Keratinocyte (primary cell): ENCODE data around the gene FAM124A. TPM values are rescaled to one million over a fixed set of nuclear protein-coding genes. Genes with fewer than 3 reads are reported as not detected.

Experiments used
- DNase-seq: peaks from one replicate; pipeline ENCODE4 v3.0.0-alpha.2; 2011; ENCODE audit warnings: low read depth, missing footprints, low spot score
- FAIRE-seq: peaks from 2 replicates; lab custom pipeline; 2011; peaks lifted over from hg19 to GRCh38; lab: Jason Lieb, UNC
- H2AFZ ChIP-seq: 2 replicates; pipeline ENCODE4 v1.6.0; 2012; ENCODE audit warnings: low read length, control low read depth, inconsistent platforms; ENCODE audit not compliant: control insufficient read depth
- H3K27ac ChIP-seq: 2 replicates; pipeline ENCODE4 v1.5.1; 2011; ENCODE audit warnings: low read length; ENCODE audit not compliant: control insufficient read depth, insufficient read depth
- H3K27me3 ChIP-seq: 3 replicates; pipeline ENCODE4 v1.6.0; 2011; ENCODE audit warnings: low read length; ENCODE audit not compliant: control insufficient read depth, insufficient read depth; ENCODE audit errors: extremely low read depth
- H3K36me3 ChIP-seq, 2 experiments: 2 replicates in 1 of 2; 3 replicates in 1 of 2; pipeline ENCODE4 v1.5.1; 2011; ENCODE audit warnings: low read length in 2 of 2, mild to moderate bottlenecking in 1 of 2; ENCODE audit not compliant: control insufficient read depth in 2 of 2, insufficient read depth in 2 of 2; ENCODE audit errors: extremely low read depth in 1 of 2
- H3K4me1 ChIP-seq: 3 replicates; pipeline ENCODE4 v1.5.1; 2011; ENCODE audit warnings: low read length; ENCODE audit not compliant: control insufficient read depth, insufficient read depth; ENCODE audit errors: extremely low read depth
- H3K4me2 ChIP-seq: 3 replicates; pipeline ENCODE4 v1.6.0; 2011; ENCODE audit warnings: low read depth, low read length; ENCODE audit not compliant: control insufficient read depth, insufficient read depth; ENCODE audit errors: extremely low read depth
- H3K4me3 ChIP-seq, 3 experiments: fragments of 200-600 bp in 1 of 3; sonication (generic) in 1 of 3; 2 replicates in 2 of 3; 3 replicates in 1 of 3; pipeline ENCODE4 v1.5.1; 2011 to 2016; ENCODE audit warnings: low read length in 3 of 3, mild to moderate bottlenecking in 3 of 3, control low read depth in 2 of 3, inconsistent platforms in 1 of 3, low read depth in 1 of 3, mixed read lengths in 1 of 3, mixed run types in 1 of 3, moderate library complexity in 1 of 3; ENCODE audit not compliant: control insufficient read depth in 2 of 3, insufficient read depth in 2 of 3; ENCODE audit errors: extremely low read depth in 1 of 3
- H3K79me2 ChIP-seq: 2 replicates; pipeline ENCODE4 v1.6.0; 2012; ENCODE audit warnings: low read length; ENCODE audit not compliant: control insufficient read depth, insufficient read depth
- H3K9ac ChIP-seq: 3 replicates; pipeline ENCODE4 v1.6.0; 2011; ENCODE audit warnings: low read length; ENCODE audit not compliant: control insufficient read depth, insufficient read depth; ENCODE audit errors: extremely low read depth
- H3K9me1 ChIP-seq: 3 replicates; pipeline ENCODE4 v1.6.0; 2011; ENCODE audit warnings: low read length; ENCODE audit not compliant: control insufficient read depth, insufficient read depth; ENCODE audit errors: extremely low read depth
- H3K9me3 ChIP-seq: 2 replicates; pipeline ENCODE4 v1.5.1; 2012; ENCODE audit warnings: low read depth, low read length; ENCODE audit not compliant: control insufficient read depth
- H4K20me1 ChIP-seq: 3 replicates; pipeline ENCODE4 v1.6.0; 2011; ENCODE audit warnings: low read length; ENCODE audit not compliant: control insufficient read depth, insufficient read depth; ENCODE audit errors: extremely low read depth
- CTCF ChIP-seq, 3 experiments: IDR thresholded peaks in 1 of 3; conservative IDR thresholded peaks in 1 of 3; optimal IDR thresholded peaks in 1 of 3; 2 replicates in 2 of 3; 3 replicates in 1 of 3; pipeline versions ENCODE3 to v1.5.1; 2011; ENCODE audit warnings: low read length in 3 of 3, mild to moderate bottlenecking in 3 of 3, moderate library complexity in 2 of 3, control low read depth in 1 of 3, inconsistent platforms in 1 of 3; ENCODE audit not compliant: insufficient read depth in 2 of 3; ENCODE audit errors: extremely low read depth in 1 of 3
- EZH2 ChIP-seq: IDR thresholded peaks from one replicate; pipeline ENCODE4 v1.6.1; 2012; ENCODE audit warnings: inconsistent platforms, mild to moderate bottlenecking, low read length, moderate library complexity
- dilution Hi-C: fragments of 300-500 bp; cut with MboI; formaldehyde crosslinking; loops from one replicate; pipeline ENCODE4 v1.7.0; 2020; ENCODE audit warnings: low sequenced_read_pairs; ENCODE audit not compliant: extremely low pct_ligation_motif_present
- polyA plus RNA-seq, 5 experiments: library from polyadenylated mRNA; depleted of rRNA in 3 of 5; stranded (reverse) in 3 of 5; stranded (forward) in 1 of 5; unstranded in 1 of 5; fragments of >200 nt; gene quantifications; 1 replicate in 1 of 5; 2 replicates in 3 of 5; 3 replicates in 1 of 5; pipeline versions ENCODE4 v1.2.1 to v1.2.3, GENCODE V29; 2011 to 2012; ENCODE audit warnings: missing spikeins in 2 of 5, low read depth in 1 of 5, low replicate concordance in 1 of 5

FAM124A gene
- polyA plus RNA-seq, 1 donor (not counting 4 experiments of a cell fraction or from before 2014, with no cell fraction given): 0.05 TPM

GRCh38 chr13:51305271-51305967 is 83.2 kb downstream of the FAM124A start:
- H3K9me1 ChIP-seq: no peaks in the 10 kb centered on the region
- H3K4me2 ChIP-seq: no peak overlapping the region
- H3K36me3 ChIP-seq: no peaks in the 10 kb centered on the region
- DNase-seq (no peak), FAIRE-seq (no peak)
- dilution Hi-C loops: no loop called here
- no peak overlapping the region for H3K4me3 ChIP-seq
- H2AFZ ChIP-seq: no peak overlapping the region
- no peaks in the 10 kb centered on the region for H3K9me3 ChIP-seq
- no peaks in the 10 kb centered on the region for H3K4me1 ChIP-seq
- H3K79me2 ChIP-seq: no peaks in the 10 kb centered on the region
- H3K27ac ChIP-seq: no peak overlapping the region
- no peaks in the 10 kb centered on the region for H4K20me1 ChIP-seq
- H3K27me3 ChIP-seq: no peaks in the 10 kb centered on the region
- H3K9ac ChIP-seq: no peak overlapping the region
- no peak for TF ChIP-seq CTCF (optimal IDR thresholded peaks at IDR 0.05 in 1 of 3, IDR thresholded peaks at IDR 0.05 in 1 of 3, conservative IDR thresholded peaks at IDR 0.05 in 1 of 3; ENCODE audit: extremely low read depth in 1 of 3, insufficient read depth in 2 of 3, low read length in 3 of 3)
- TF ChIP-seq EZH2: no peak

- H3K4me2 ChIP-seq: no peak overlapping the region
- H3K79me2 ChIP-seq: no peaks in the 10 kb centered on the region
- no peaks in the 10 kb centered on the region for H3K4me1 ChIP-seq
- no peak overlapping the region for H3K4me3 ChIP-seq
- DNase-seq: no peak
- TF ChIP-seq EZH2: no peak
- TF ChIP-seq CTCF (optimal IDR thresholded peaks at IDR 0.05 in 1 of 3, IDR thresholded peaks at IDR 0.05 in 1 of 3, conservative IDR thresholded peaks at IDR 0.05 in 1 of 3; ENCODE audit: extremely low read depth in 1 of 3, insufficient read depth in 2 of 3, low read length in 3 of 3): no peak
- H3K27me3 ChIP-seq: peaks cover 4% of the 10 kb centered on the region
- no peaks in the 10 kb centered on the region for H3K9me1 ChIP-seq
- no peak overlapping the region for H2AFZ ChIP-seq
- H3K27ac ChIP-seq: no peak overlapping the region
- dilution Hi-C loops: no loop called here
- H4K20me1 ChIP-seq: no peaks in the 10 kb centered on the region
- no peak for FAIRE-seq
- no peaks in the 10 kb centered on the region for H3K9me3 ChIP-seq
- H3K9ac ChIP-seq: no peak overlapping the region
- H3K36me3 ChIP-seq: no peaks in the 10 kb centered on the region
These were observed 86.6 kb downstream of the FAM124A start for GRCh38 chr13:51308781-51309180.
